ENCODE results near the gene THUMPD3.
A peak's percentile ranks its signal among the peaks of the same experiment; 100 is the strongest.

Gene THUMPD3

GRCh38 chr3:9387322-9387655 is 24.4 kb downstream of the THUMPD3 start:
- H3K4me1 ChIP-seq (ENCODE audit: control insufficient read depth, insufficient read depth, low read length, poor library complexity, severe bottlenecking): peaks cover 6% of the 10 kb centered on the region
- peaks cover 85% of the 10 kb centered on the region for H3K36me3 ChIP-seq (ENCODE audit: control insufficient read depth, insufficient read depth, low read length)
- no peak overlapping the region for H3K27ac ChIP-seq (ENCODE audit: low read depth, low read length, severe bottlenecking)
- no peak overlapping the region for H3K4me3 ChIP-seq (ENCODE audit: extremely low read depth, insufficient read depth, low read length, poor library complexity, severe bottlenecking)
- WGBS, 2 experiments (ENCODE audit: insufficient coverage in 2 of 2): no CpG with 5 or more reads among the region's 2 CpGs
- H3K9me3 ChIP-seq (ENCODE audit: control insufficient read depth, low read length): no peaks in the 10 kb centered on the region

GRCh38 chr3:9388142-9388541 is 25.3 kb downstream of the THUMPD3 start:
- 92% methylated on average over 2 of the region's 2 CpGs for WGBS, 2 experiments (ENCODE audit: insufficient coverage in 2 of 2)
- Histone ChIP-seq H3K36me3 (ENCODE audit: control insufficient read depth, insufficient read depth, low read length) (peaks cover 86% of the 10 kb centered on the region), H3K27ac (ENCODE audit: low read depth, low read length, severe bottlenecking) (no peak overlapping the region), H3K4me1 (ENCODE audit: control insufficient read depth, insufficient read depth, low read length, poor library complexity, severe bottlenecking) (peaks cover 14% of the 10 kb centered on the region), H3K9me3 (ENCODE audit: control insufficient read depth, low read length) (no peaks in the 10 kb centered on the region), H3K4me3 (ENCODE audit: extremely low read depth, insufficient read depth, low read length, poor library complexity, severe bottlenecking) (no peak overlapping the region)

GRCh38 chr3:9388562-9389272 is 25.9 kb downstream of the THUMPD3 start:
- H3K36me3 ChIP-seq (ENCODE audit: control insufficient read depth, insufficient read depth, low read length): peaks cover 88% of the 10 kb centered on the region
- no peak overlapping the region for H3K27ac ChIP-seq (ENCODE audit: low read depth, low read length, severe bottlenecking)
- no peak overlapping the region for H3K4me3 ChIP-seq (ENCODE audit: extremely low read depth, insufficient read depth, low read length, poor library complexity, severe bottlenecking)
- peaks cover 19% of the 10 kb centered on the region for H3K4me1 ChIP-seq (ENCODE audit: control insufficient read depth, insufficient read depth, low read length, poor library complexity, severe bottlenecking)
- WGBS, 2 experiments (ENCODE audit: insufficient coverage in 2 of 2): 96 to 100% methylated on average over 2 of the region's 5 CpGs
- H3K9me3 ChIP-seq (ENCODE audit: control insufficient read depth, low read length): no peaks in the 10 kb centered on the region

GRCh38 chr3:9390265-9390888 is 27.5 kb downstream of the THUMPD3 start:
- Histone ChIP-seq H3K4me3 (ENCODE audit: extremely low read depth, insufficient read depth, low read length, poor library complexity, severe bottlenecking) (no peak overlapping the region), H3K36me3 (ENCODE audit: control insufficient read depth, insufficient read depth, low read length) (peaks cover 91% of the 10 kb centered on the region), H3K27ac (ENCODE audit: low read depth, low read length, severe bottlenecking) (peak overlapping the region; percentile 17), H3K4me1 (ENCODE audit: control insufficient read depth, insufficient read depth, low read length, poor library complexity, severe bottlenecking) (peaks cover 23% of the 10 kb centered on the region), H3K9me3 (ENCODE audit: control insufficient read depth, low read length) (no peaks in the 10 kb centered on the region)
- 100% methylated on average over 2 to 3 of the region's 5 CpGs for WGBS, 2 experiments (ENCODE audit: insufficient coverage in 2 of 2)

- H3K9me3 ChIP-seq (ENCODE audit: control insufficient read depth, low read length): no peaks in the 10 kb centered on the region
- no peak overlapping the region for H3K4me3 ChIP-seq (ENCODE audit: extremely low read depth, insufficient read depth, low read length, poor library complexity, severe bottlenecking)
- peaks cover 20% of the 10 kb centered on the region for H3K4me1 ChIP-seq (ENCODE audit: control insufficient read depth, insufficient read depth, low read length, poor library complexity, severe bottlenecking)
- peaks cover 81% of the 10 kb centered on the region for H3K36me3 ChIP-seq (ENCODE audit: control insufficient read depth, insufficient read depth, low read length)
- H3K27ac ChIP-seq (ENCODE audit: low read depth, low read length, severe bottlenecking): peak overlapping the region; percentile 6
- WGBS, 2 experiments (ENCODE audit: insufficient coverage in 2 of 2): 100% methylated on average over 1 of the region's 1 CpG; no CpG with 5 or more reads in 1 of the 2 experiments
Observed at GRCh38 chr3:9392041-9392440, 29.2 kb downstream of the THUMPD3 start.

GRCh38 chr3:9395570-9396300 is 32.9 kb downstream of the THUMPD3 start:
- H3K27ac ChIP-seq (ENCODE audit: low read depth, low read length, severe bottlenecking): peak overlapping the region; percentile 100
- H3K9me3 ChIP-seq (ENCODE audit: control insufficient read depth, low read length): no peaks in the 10 kb centered on the region
- H3K36me3 ChIP-seq (ENCODE audit: control insufficient read depth, insufficient read depth, low read length): peaks cover 47% of the 10 kb centered on the region
- 15 to 19% methylated on average over 9 of the region's 15 CpGs for WGBS, 2 experiments (ENCODE audit: insufficient coverage in 2 of 2)
- peaks cover 20% of the 10 kb centered on the region for H3K4me1 ChIP-seq (ENCODE audit: control insufficient read depth, insufficient read depth, low read length, poor library complexity, severe bottlenecking)
- H3K4me3 ChIP-seq (ENCODE audit: extremely low read depth, insufficient read depth, low read length, poor library complexity, severe bottlenecking): peak overlapping the region; percentile 56

GRCh38 chr3:9396301-9396631 is 33.4 kb downstream of the THUMPD3 start:
- peaks cover 20% of the 10 kb centered on the region for H3K4me1 ChIP-seq (ENCODE audit: control insufficient read depth, insufficient read depth, low read length, poor library complexity, severe bottlenecking)

GRCh38 chr3:9396632-9397331 is 33.9 kb downstream of the THUMPD3 start:
- Histone ChIP-seq H3K36me3 (ENCODE audit: control insufficient read depth, insufficient read depth, low read length) (peaks cover 37% of the 10 kb centered on the region), H3K27ac (ENCODE audit: low read depth, low read length, severe bottlenecking) (peak overlapping the region; percentile 100), H3K4me1 (ENCODE audit: control insufficient read depth, insufficient read depth, low read length, poor library complexity, severe bottlenecking) (peaks cover 20% of the 10 kb centered on the region), H3K4me3 (ENCODE audit: extremely low read depth, insufficient read depth, low read length, poor library complexity, severe bottlenecking) (peak overlapping the region; percentile 56), H3K9me3 (ENCODE audit: control insufficient read depth, low read length) (no peaks in the 10 kb centered on the region)
- WGBS, 2 experiments (ENCODE audit: insufficient coverage in 2 of 2): 0% methylated on average over 32 to 42 of the region's 71 CpGs

More at GRCh38 chr3:9396301-9396631, 33.4 kb downstream of the THUMPD3 start:
- H3K9me3 ChIP-seq (ENCODE audit: control insufficient read depth, low read length): no peaks in the 10 kb centered on the region
- peak overlapping the region; percentile 56 for H3K4me3 ChIP-seq (ENCODE audit: extremely low read depth, insufficient read depth, low read length, poor library complexity, severe bottlenecking)
- H3K36me3 ChIP-seq (ENCODE audit: control insufficient read depth, insufficient read depth, low read length): peaks cover 42% of the 10 kb centered on the region
- peak overlapping the region; percentile 100 for H3K27ac ChIP-seq (ENCODE audit: low read depth, low read length, severe bottlenecking)
- WGBS, 2 experiments (ENCODE audit: insufficient coverage in 2 of 2): 0% methylated on average over 12 to 21 of the region's 25 CpGs

GRCh38 chr3:9397332-9397905 is 34.6 kb downstream of the THUMPD3 start, which contains the start of gene SETD5:
Gene SETD5 (plus strand): TSS chr3:9397615. CDS start chr3:9428939, 31,324 bp downstream.
- WGBS, 2 experiments (ENCODE audit: insufficient coverage in 2 of 2): 0 to 1% methylated on average over 17 to 18 of the region's 63 CpGs
- peaks cover 31% of the 10 kb centered on the region for H3K36me3 ChIP-seq (ENCODE audit: control insufficient read depth, insufficient read depth, low read length)
- H3K4me1 ChIP-seq (ENCODE audit: control insufficient read depth, insufficient read depth, low read length, poor library complexity, severe bottlenecking): peaks cover 23% of the 10 kb centered on the region

More at GRCh38 chr3:9397332-9397905, 34.6 kb downstream of the THUMPD3 start, which contains the start of gene SETD5:
- Histone ChIP-seq H3K4me3 (ENCODE audit: extremely low read depth, insufficient read depth, low read length, poor library complexity, severe bottlenecking) (peak within 1 kb of the TSS; percentile 91), H3K9me3 (ENCODE audit: control insufficient read depth, low read length) (no peaks in the 10 kb centered on the region), H3K27ac (ENCODE audit: low read depth, low read length, severe bottlenecking) (peak within 1 kb of the TSS; percentile 100)
